Omental fat pad (tissue), 4 donors: ENCODE results near the gene PPM1N. TPM values are rescaled to one million over a fixed set of nuclear protein-coding genes. Genes with fewer than 3 reads are reported as not detected.

ENCODE experiments used
- ATAC-seq: fragments of 150-250 bp; one replicate; pipeline ENCODE4 v1.9.1; 2016; ENCODE audit warnings: mild to moderate bottlenecking, moderate library complexity; ENCODE audit not compliant: low FRiP score
- DNase-seq: peaks from one replicate; pipeline ENCODE4 v3.0.0-alpha.2; 2019; ENCODE audit warnings: low spot score
- CTCF ChIP-seq, 3 donors: fragments of 450-650 bp; IDR thresholded peaks; one replicate each; pipeline ENCODE4 v1.5.1; 2016 to 2017; ENCODE audit warnings: antibody characterized with exemption in 3 of 3, mild to moderate bottlenecking in 3 of 3, moderate library complexity in 2 of 3
- total RNA-seq, 4 donors: library from RNA; depleted of rRNA; stranded (reverse); fragments of >200 nt; gene quantifications; one replicate each; pipeline ENCODE4 v1.1.0, GENCODE V29; 2016

The PPM1N gene
- total RNA-seq, 4 donors from 2014 or later = 1.9 to 3.8 (median 2.9) TPM

- ATAC-seq = no peak
- DNase-seq = no peak
- TF ChIP-seq CTCF (IDR thresholded peaks at IDR 0.05) = no peak
Measured at GRCh38 chr19:45500918-45501729, 2.9 kb downstream of the PPM1N start.

GRCh38 chr19:45501730-45502014, 3.4 kb downstream of the PPM1N start:
- DNase-seq (no peak), ATAC-seq (no peak)
- no peak for TF ChIP-seq CTCF (IDR thresholded peaks at IDR 0.05)

- no peak for DNase-seq
- TF ChIP-seq CTCF (IDR thresholded peaks at IDR 0.05) = no peak
- no peak for ATAC-seq
Measured at GRCh38 chr19:45502111-45502510, 3.9 kb downstream of the PPM1N start.

GRCh38 chr19:45503909-45504308, 5.7 kb downstream of the PPM1N start:
- no peak for ATAC-seq
- TF ChIP-seq CTCF (IDR thresholded peaks at IDR 0.05) = no peak
- DNase-seq = no peak

GRCh38 chr19:45505151-45505995, 7.1 kb downstream of the PPM1N start:
- DNase-seq = no peak
- no peak for TF ChIP-seq CTCF (IDR thresholded peaks at IDR 0.05)
- ATAC-seq = no peak

- no peak for TF ChIP-seq CTCF (IDR thresholded peaks at IDR 0.05)
- ATAC-seq = no peak
- no peak for DNase-seq
Measured at GRCh38 chr19:45505996-45506245, 7.7 kb downstream of the PPM1N start.
